Activated naive CD4-positive, alpha-beta T cell treated with anti-CD3 and anti-CD28 coated beads for 36 hours (primary cell): ENCODE data around the gene SNUPN. TPM values are rescaled to one million over a fixed set of nuclear protein-coding genes. Genes with fewer than 3 reads are reported as not detected.
"Not testable (repeated sequence)": the region's sequence is repeated elsewhere in the genome, so short reads cannot be mapped to it uniquely, and the experiment has no call there.

Source experiments
- CTCF ChIA-PET: fragments of 350-600 bp; sonication (Branson Sonifier 250); formaldehyde crosslinking; loops from one replicate; lab custom pipeline; 2021; ENCODE audit warnings: antibody characterized with exemption; lab: Charles Lee
- DNase-seq: peaks from one replicate; pipeline ENCODE4 v3.0.0-alpha.2; 2020
- H3K27ac Mint-ChIP-seq: one replicate; pipeline ENCODE4 v1.8.0; 2021; ENCODE audit warnings: mild to moderate bottlenecking, mixed read lengths
- H3K27me3 Mint-ChIP-seq: one replicate; pipeline ENCODE4 v1.8.0; 2021; ENCODE audit warnings: low read depth, mixed read lengths
- H3K36me3 Mint-ChIP-seq: one replicate; pipeline ENCODE4 v1.8.0; 2021; ENCODE audit warnings: low read depth, mixed read lengths
- H3K4me1 Mint-ChIP-seq: one replicate; pipeline ENCODE4 v1.8.0; 2021; ENCODE audit warnings: low read depth, mixed read lengths
- H3K4me3 Mint-ChIP-seq: one replicate; pipeline ENCODE4 v1.8.0; 2021; ENCODE audit warnings: mild to moderate bottlenecking, moderate library complexity, mixed read lengths
- H3K9me3 Mint-ChIP-seq: one replicate; pipeline ENCODE4 v1.8.0; 2021; ENCODE audit warnings: mixed read lengths
- intact Hi-C: fragments of 100-400 bp; cut with micrococcal nuclease; formaldehyde crosslinking; loops from one replicate; pipeline ENCODE4 v1.15.1; 2023
- total RNA-seq, 2 experiments: library from RNA; stranded (reverse); gene quantifications; one replicate each; pipeline ENCODE4 v1.2.3, GENCODE V29; 2021

Gene SNUPN
- total RNA-seq, 2 experiments from 2014 or later, result 28.5 to 33.1 TPM

DNA sequence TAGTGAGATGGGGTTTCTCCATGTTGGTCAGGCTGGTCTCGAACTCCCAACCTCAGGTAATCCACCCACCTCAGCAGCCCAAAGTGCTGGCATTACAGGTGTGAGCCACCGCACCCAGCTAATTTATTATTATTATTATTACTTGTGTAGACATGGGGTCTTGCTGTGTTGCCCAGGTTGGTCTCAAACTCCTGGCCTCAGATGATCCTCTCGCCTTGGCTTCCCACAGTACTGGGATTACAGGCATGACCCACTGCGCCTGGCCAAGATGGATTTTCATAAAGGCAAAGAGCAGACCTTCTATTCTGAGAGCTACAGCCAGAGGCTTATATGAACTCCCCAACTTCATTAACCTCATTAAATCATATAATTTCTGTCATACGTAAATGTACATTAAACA is 63.6 kb downstream of the SNUPN start:
- Mint-ChIP-seq H3K4me1 (peaks cover 3% of the 10 kb centered on the region), H3K36me3 (peaks cover 2% of the 10 kb centered on the region), H3K4me3 (no peak overlapping the region), H3K9me3 (no peaks in the 10 kb centered on the region), H3K27ac (no peak overlapping the region), H3K27me3 (no peaks in the 10 kb centered on the region)
- CTCF ChIA-PET, result interaction anchor here (0.6 to 1.0 kb wide), 4 partner anchors 27 to 97 kb away, joined by 3 to 4 read pairs (median 3); partner anchors contain the start of gene IMP3
- intact Hi-C loops, result no loop called here
- DNase-seq, result no peak

DNA sequence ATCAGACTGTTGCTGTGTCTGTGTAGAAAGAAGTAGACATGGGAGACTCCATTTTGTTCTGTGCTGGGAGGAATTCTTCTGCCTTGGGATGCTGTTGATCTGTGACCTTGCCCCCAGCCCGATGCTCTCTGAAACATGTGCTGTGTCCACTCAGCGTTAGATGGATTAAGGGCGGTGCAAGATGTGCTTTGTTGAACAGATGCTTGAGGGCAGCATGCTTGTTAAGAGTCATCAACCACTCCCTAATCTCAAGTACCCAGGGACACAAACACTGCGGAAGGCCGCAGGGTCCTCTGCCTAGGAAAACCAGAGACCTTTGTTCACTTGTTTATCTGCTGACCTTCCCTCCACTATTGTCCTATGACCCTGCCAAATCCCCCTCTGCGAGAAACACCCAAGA is 66.2 kb downstream of the SNUPN start:
- H3K4me1 Mint-ChIP-seq, H3K36me3 Mint-ChIP-seq, H3K27ac Mint-ChIP-seq, H3K4me3 Mint-ChIP-seq, DNase-seq, H3K9me3 Mint-ChIP-seq, CTCF ChIA-PET, intact Hi-C loops, H3K27me3 Mint-ChIP-seq: not testable (repeated sequence)

DNA sequence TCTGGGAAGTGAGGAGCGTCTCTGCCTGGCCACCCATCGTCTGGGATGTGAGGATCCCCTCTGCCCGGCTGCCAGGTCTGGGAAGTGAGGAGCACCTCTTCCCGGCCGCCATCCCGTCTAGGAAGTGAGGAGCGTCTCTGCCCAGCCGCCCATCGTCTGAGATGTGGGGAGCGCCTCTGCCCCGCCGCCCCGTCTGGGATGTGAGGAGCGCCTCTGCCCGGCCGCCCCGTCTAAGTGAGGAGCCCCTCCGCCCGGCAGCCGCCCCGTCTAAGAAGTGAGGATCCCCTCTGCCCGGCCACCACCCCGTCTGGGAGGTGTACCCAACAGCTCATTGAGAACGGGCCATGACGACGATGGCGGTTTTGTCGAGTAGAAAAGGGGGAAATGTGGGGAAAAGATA is 66.6 kb downstream of the SNUPN start:
- H3K27ac Mint-ChIP-seq, H3K4me1 Mint-ChIP-seq, H3K4me3 Mint-ChIP-seq, CTCF ChIA-PET, H3K36me3 Mint-ChIP-seq, H3K27me3 Mint-ChIP-seq, H3K9me3 Mint-ChIP-seq, intact Hi-C loops, DNase-seq: not testable (repeated sequence)

DNA sequence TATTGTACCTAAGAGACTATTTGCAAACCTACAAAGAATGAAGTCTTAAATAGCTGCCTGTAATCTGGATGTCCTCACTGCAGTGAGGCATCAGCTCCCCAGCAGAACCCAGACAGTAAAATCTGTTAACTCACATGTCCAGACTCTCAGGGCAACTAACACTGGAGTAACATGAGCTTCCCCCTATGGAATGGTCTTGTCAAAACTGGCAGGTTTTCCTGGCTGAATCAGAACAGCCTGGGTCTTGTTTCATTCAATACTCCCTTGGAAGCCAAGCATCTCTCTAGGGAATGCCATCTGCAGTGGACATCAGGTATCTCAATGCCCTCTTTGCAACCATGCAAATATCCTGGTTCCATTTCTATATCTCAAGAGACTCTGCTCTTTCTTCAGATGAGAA is 70.8 kb downstream of the SNUPN start:
- no peak for DNase-seq
- intact Hi-C loops, result no loop called here
- Mint-ChIP-seq H3K4me1 (no peaks in the 10 kb centered on the region), H3K9me3 (no peaks in the 10 kb centered on the region), H3K27ac (no peak overlapping the region), H3K4me3 (no peak overlapping the region), H3K27me3 (no peaks in the 10 kb centered on the region), H3K36me3 (peaks cover 2% of the 10 kb centered on the region)
- CTCF ChIA-PET, result no interaction called here

DNA sequence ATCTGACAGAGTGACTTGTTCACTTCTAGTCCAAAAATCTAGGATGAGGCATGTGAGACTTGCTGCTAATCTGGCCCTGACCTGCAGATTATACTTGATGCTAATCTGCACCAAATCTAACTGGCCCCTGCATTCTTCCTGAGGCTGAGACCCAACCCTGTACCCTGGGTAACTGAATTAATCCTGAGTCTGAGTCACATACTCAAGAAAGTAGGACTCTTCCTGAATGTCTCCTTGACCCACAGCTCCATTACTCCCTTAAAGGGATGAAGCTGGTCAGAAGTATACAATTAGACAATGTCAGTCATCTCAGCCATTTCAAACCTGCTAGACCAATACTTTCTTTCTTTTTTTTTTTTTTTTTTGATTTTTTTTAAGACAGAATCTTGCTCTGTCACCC is 71.9 kb downstream of the SNUPN start:
- DNase-seq, result no peak
- Mint-ChIP-seq H3K4me1 (no peaks in the 10 kb centered on the region), H3K9me3 (no peaks in the 10 kb centered on the region), H3K27ac (no peak overlapping the region), H3K36me3 (no peaks in the 10 kb centered on the region), H3K27me3 (no peaks in the 10 kb centered on the region), H3K4me3 (no peak overlapping the region)
- intact Hi-C loops, result no loop called here
- CTCF ChIA-PET, result no interaction called here

DNA sequence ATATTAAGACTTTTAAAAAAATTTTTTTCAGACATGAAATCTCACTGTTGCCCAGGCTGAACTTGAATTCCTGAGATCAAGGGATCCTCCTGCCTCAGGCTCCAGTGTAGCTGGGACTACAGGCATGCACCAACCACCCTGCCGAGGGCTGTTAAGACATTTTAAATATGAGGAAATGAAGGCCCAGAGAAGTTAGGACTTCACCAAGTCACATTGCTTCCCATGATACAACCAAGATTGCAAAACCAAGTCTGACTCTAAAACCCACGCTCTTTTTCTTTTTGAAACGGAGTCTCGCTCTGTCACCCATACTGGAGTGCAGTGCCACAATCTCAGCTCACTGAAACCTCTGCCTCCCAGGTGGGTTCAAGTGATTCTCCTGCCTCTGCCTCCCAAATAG is 74.4 kb downstream of the SNUPN start:
- Mint-ChIP-seq H3K27me3 (no peaks in the 10 kb centered on the region), H3K36me3 (no peaks in the 10 kb centered on the region), H3K27ac (no peak overlapping the region), H3K4me3 (no peak overlapping the region), H3K9me3 (no peaks in the 10 kb centered on the region), H3K4me1 (no peaks in the 10 kb centered on the region)
- CTCF ChIA-PET, result no interaction called here
- intact Hi-C loops, result no loop called here
- no peak for DNase-seq

Other genes starting within 250 kb of the SNUPN start
- 10 to 100 TPM; 83.6 to 84.7 TPM for gene SIN3A, start 174.0 kb downstream of the SNUPN start, total RNA-seq
- gene PTPN9, start 46.4 kb downstream of the SNUPN start, total RNA-seq, result 10 to 100 TPM in 1 of 2 experiments, 1 to 10 TPM in 1; 9.5 to 10.1 TPM
- gene IMP3, start 14.5 kb upstream of the SNUPN start, total RNA-seq, result 10 to 100 TPM; 46.1 to 46.8 TPM
- 1 to 10 TPM; 1.1 TPM for gene SNX33, start 22.2 kb upstream of the SNUPN start, total RNA-seq
- not detected for gene CSPG4, start 87.1 kb upstream of the SNUPN start, total RNA-seq
- gene UBE2Q2, start 217.7 kb upstream of the SNUPN start, total RNA-seq, result 10 to 100 TPM; 14.7 to 15.4 TPM